Keratinocyte (primary cell): ENCODE measurements around the gene VSNL1. TPM values are rescaled to one million over a fixed set of nuclear protein-coding genes. Genes with fewer than 3 reads are reported as not detected.

Experiments used
- DNase-seq: peaks from one replicate; pipeline ENCODE4 v3.0.0-alpha.2; 2011; ENCODE audit warnings: low read depth, missing footprints, low spot score
- FAIRE-seq: peaks from 2 replicates; lab custom pipeline; 2011; peaks lifted over from hg19 to GRCh38; lab: Jason Lieb, UNC
- H2AFZ ChIP-seq: 2 replicates; pipeline ENCODE4 v1.6.0; 2012; ENCODE audit warnings: low read length, control low read depth, inconsistent platforms; ENCODE audit not compliant: control insufficient read depth
- H3K27ac ChIP-seq: 2 replicates; pipeline ENCODE4 v1.5.1; 2011; ENCODE audit warnings: low read length; ENCODE audit not compliant: control insufficient read depth, insufficient read depth
- H3K27me3 ChIP-seq: 3 replicates; pipeline ENCODE4 v1.6.0; 2011; ENCODE audit warnings: low read length; ENCODE audit not compliant: control insufficient read depth, insufficient read depth; ENCODE audit errors: extremely low read depth
- H3K36me3 ChIP-seq, 2 experiments: 2 replicates in 1 of 2; 3 replicates in 1 of 2; pipeline ENCODE4 v1.5.1; 2011; ENCODE audit warnings: low read length in 2 of 2, mild to moderate bottlenecking in 1 of 2; ENCODE audit not compliant: control insufficient read depth in 2 of 2, insufficient read depth in 2 of 2; ENCODE audit errors: extremely low read depth in 1 of 2
- H3K4me1 ChIP-seq: 3 replicates; pipeline ENCODE4 v1.5.1; 2011; ENCODE audit warnings: low read length; ENCODE audit not compliant: control insufficient read depth, insufficient read depth; ENCODE audit errors: extremely low read depth
- H3K4me2 ChIP-seq: 3 replicates; pipeline ENCODE4 v1.6.0; 2011; ENCODE audit warnings: low read depth, low read length; ENCODE audit not compliant: control insufficient read depth, insufficient read depth; ENCODE audit errors: extremely low read depth
- H3K4me3 ChIP-seq, 3 experiments: fragments of 200-600 bp in 1 of 3; sonication (generic) in 1 of 3; 2 replicates in 2 of 3; 3 replicates in 1 of 3; pipeline ENCODE4 v1.5.1; 2011 to 2016; ENCODE audit warnings: low read length in 3 of 3, mild to moderate bottlenecking in 3 of 3, control low read depth in 2 of 3, inconsistent platforms in 1 of 3, low read depth in 1 of 3, mixed read lengths in 1 of 3, mixed run types in 1 of 3, moderate library complexity in 1 of 3; ENCODE audit not compliant: control insufficient read depth in 2 of 3, insufficient read depth in 2 of 3; ENCODE audit errors: extremely low read depth in 1 of 3
- H3K79me2 ChIP-seq: 2 replicates; pipeline ENCODE4 v1.6.0; 2012; ENCODE audit warnings: low read length; ENCODE audit not compliant: control insufficient read depth, insufficient read depth
- H3K9ac ChIP-seq: 3 replicates; pipeline ENCODE4 v1.6.0; 2011; ENCODE audit warnings: low read length; ENCODE audit not compliant: control insufficient read depth, insufficient read depth; ENCODE audit errors: extremely low read depth
- H3K9me1 ChIP-seq: 3 replicates; pipeline ENCODE4 v1.6.0; 2011; ENCODE audit warnings: low read length; ENCODE audit not compliant: control insufficient read depth, insufficient read depth; ENCODE audit errors: extremely low read depth
- H3K9me3 ChIP-seq: 2 replicates; pipeline ENCODE4 v1.5.1; 2012; ENCODE audit warnings: low read depth, low read length; ENCODE audit not compliant: control insufficient read depth
- H4K20me1 ChIP-seq: 3 replicates; pipeline ENCODE4 v1.6.0; 2011; ENCODE audit warnings: low read length; ENCODE audit not compliant: control insufficient read depth, insufficient read depth; ENCODE audit errors: extremely low read depth
- EZH2 ChIP-seq: IDR thresholded peaks from one replicate; pipeline ENCODE4 v1.6.1; 2012; ENCODE audit warnings: inconsistent platforms, mild to moderate bottlenecking, low read length, moderate library complexity
- dilution Hi-C: fragments of 300-500 bp; cut with MboI; formaldehyde crosslinking; loops from one replicate; pipeline ENCODE4 v1.7.0; 2020; ENCODE audit warnings: low sequenced_read_pairs; ENCODE audit not compliant: extremely low pct_ligation_motif_present
- polyA plus RNA-seq, 5 experiments: library from polyadenylated mRNA; depleted of rRNA in 3 of 5; stranded (reverse) in 3 of 5; stranded (forward) in 1 of 5; unstranded in 1 of 5; fragments of >200 nt; gene quantifications; 1 replicate in 1 of 5; 2 replicates in 3 of 5; 3 replicates in 1 of 5; pipeline versions ENCODE4 v1.2.1 to v1.2.3, GENCODE V29; 2011 to 2012; ENCODE audit warnings: missing spikeins in 2 of 5, low read depth in 1 of 5, low replicate concordance in 1 of 5
- TF ChIP-seq, protein P1 (sequence below), 3 experiments: IDR thresholded peaks in 1 of 3; conservative IDR thresholded peaks in 1 of 3; optimal IDR thresholded peaks in 1 of 3; 2 replicates in 2 of 3; 3 replicates in 1 of 3; pipeline versions ENCODE3 to v1.5.1; 2011; ENCODE audit warnings: low read length in 3 of 3, mild to moderate bottlenecking in 3 of 3, moderate library complexity in 2 of 3, control low read depth in 1 of 3, inconsistent platforms in 1 of 3; ENCODE audit not compliant: insufficient read depth in 2 of 3; ENCODE audit errors: extremely low read depth in 1 of 3

Gene VSNL1
- polyA plus RNA-seq, 1 donor (not counting 4 experiments of a cell fraction or from before 2014, with no cell fraction given): 32.1 TPM

DNA sequence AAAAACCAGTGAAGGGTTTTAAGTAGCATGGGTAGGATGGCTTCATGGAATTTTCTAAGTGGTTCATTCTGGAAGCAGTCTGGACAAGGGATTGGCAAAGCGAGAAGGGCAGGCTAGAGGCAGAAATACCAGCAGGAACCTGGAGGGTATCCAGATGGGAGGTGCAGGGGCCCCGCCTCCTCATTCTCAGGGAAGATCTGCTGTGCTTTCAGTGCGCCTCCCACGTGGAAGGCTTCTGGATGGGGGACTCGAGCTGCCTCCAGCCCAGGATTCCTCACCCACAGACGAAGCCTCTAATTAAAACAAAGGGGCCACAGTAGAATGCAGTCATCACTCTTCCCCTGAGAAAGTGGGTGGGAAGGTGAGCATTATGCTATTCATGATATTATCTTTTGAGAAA is 79.8 kb downstream of the VSNL1 start:
- H3K9me3 ChIP-seq: no peaks in the 10 kb centered on the region
- DNase-seq (peak; percentile 36), FAIRE-seq (peak; percentile 90)
- TF ChIP-seq, protein P1, sequence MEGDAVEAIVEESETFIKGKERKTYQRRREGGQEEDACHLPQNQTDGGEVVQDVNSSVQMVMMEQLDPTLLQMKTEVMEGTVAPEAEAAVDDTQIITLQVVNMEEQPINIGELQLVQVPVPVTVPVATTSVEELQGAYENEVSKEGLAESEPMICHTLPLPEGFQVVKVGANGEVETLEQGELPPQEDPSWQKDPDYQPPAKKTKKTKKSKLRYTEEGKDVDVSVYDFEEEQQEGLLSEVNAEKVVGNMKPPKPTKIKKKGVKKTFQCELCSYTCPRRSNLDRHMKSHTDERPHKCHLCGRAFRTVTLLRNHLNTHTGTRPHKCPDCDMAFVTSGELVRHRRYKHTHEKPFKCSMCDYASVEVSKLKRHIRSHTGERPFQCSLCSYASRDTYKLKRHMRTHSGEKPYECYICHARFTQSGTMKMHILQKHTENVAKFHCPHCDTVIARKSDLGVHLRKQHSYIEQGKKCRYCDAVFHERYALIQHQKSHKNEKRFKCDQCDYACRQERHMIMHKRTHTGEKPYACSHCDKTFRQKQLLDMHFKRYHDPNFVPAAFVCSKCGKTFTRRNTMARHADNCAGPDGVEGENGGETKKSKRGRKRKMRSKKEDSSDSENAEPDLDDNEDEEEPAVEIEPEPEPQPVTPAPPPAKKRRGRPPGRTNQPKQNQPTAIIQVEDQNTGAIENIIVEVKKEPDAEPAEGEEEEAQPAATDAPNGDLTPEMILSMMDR (optimal IDR thresholded peaks at IDR 0.05 in 1 of 3, IDR thresholded peaks at IDR 0.05 in 1 of 3, conservative IDR thresholded peaks at IDR 0.05 in 1 of 3; ENCODE audit: extremely low read depth in 1 of 3, insufficient read depth in 2 of 3, low read length in 3 of 3): no peak
- no peak for TF ChIP-seq EZH2
- no peaks in the 10 kb centered on the region for H3K9me1 ChIP-seq
- H3K27me3 ChIP-seq: no peaks in the 10 kb centered on the region
- peaks cover 37% of the 10 kb centered on the region for H3K4me1 ChIP-seq
- H3K9ac ChIP-seq: peak overlapping the region; percentile 56
- H3K36me3 ChIP-seq: no peaks in the 10 kb centered on the region
- H3K4me2 ChIP-seq: peak overlapping the region; percentile 78
- no peak overlapping the region for H2AFZ ChIP-seq
- no peaks in the 10 kb centered on the region for H4K20me1 ChIP-seq
- no peaks in the 10 kb centered on the region for H3K79me2 ChIP-seq
- dilution Hi-C loops: no loop called here
- peak overlapping the region in 2 of 3 experiments; percentile 39 to 47 for H3K4me3 ChIP-seq
- H3K27ac ChIP-seq: peak overlapping the region; percentile 82

DNA sequence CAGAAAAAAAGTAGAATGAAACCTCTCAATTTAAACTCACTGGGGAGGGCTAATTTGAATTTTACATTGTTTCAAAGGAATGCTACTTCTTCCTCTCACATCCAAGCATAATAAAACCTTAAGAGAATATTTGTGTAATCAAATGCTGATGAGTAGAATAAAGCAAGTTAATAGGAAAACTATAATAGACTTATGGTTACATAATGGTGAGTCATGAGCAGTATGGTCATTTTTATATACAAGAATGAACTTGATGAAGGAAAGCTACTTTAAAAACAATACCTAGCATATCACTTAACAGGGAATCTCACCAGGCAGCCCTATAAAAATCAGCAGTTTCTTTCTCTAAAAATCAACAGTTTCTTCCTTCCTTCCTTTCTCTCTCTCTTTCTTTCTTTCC is 80.3 kb downstream of the VSNL1 start:
- no peak for TF ChIP-seq EZH2
- TF ChIP-seq, protein P1 (optimal IDR thresholded peaks at IDR 0.05 in 1 of 3, IDR thresholded peaks at IDR 0.05 in 1 of 3, conservative IDR thresholded peaks at IDR 0.05 in 1 of 3; ENCODE audit: extremely low read depth in 1 of 3, insufficient read depth in 2 of 3, low read length in 3 of 3): no peak
- H3K79me2 ChIP-seq: no peaks in the 10 kb centered on the region
- peaks cover 31% of the 10 kb centered on the region for H3K4me1 ChIP-seq
- dilution Hi-C loops: no loop called here
- H3K4me3 ChIP-seq: peak overlapping the region in 2 of 3 experiments; percentile 39 to 47
- H3K9ac ChIP-seq: peak overlapping the region; percentile 56
- no peaks in the 10 kb centered on the region for H3K9me3 ChIP-seq
- peak; percentile 40 for DNase-seq
- H3K27me3 ChIP-seq: no peaks in the 10 kb centered on the region
- H3K36me3 ChIP-seq: no peaks in the 10 kb centered on the region
- H3K27ac ChIP-seq: peak overlapping the region; percentile 82
- peak overlapping the region; percentile 78 for H3K4me2 ChIP-seq
- no peak overlapping the region for H2AFZ ChIP-seq
- FAIRE-seq: peak; percentile 70
- no peaks in the 10 kb centered on the region for H4K20me1 ChIP-seq
- H3K9me1 ChIP-seq: no peaks in the 10 kb centered on the region
